ENCODE measurements around the gene KRT85.

Gene KRT85

DNA sequence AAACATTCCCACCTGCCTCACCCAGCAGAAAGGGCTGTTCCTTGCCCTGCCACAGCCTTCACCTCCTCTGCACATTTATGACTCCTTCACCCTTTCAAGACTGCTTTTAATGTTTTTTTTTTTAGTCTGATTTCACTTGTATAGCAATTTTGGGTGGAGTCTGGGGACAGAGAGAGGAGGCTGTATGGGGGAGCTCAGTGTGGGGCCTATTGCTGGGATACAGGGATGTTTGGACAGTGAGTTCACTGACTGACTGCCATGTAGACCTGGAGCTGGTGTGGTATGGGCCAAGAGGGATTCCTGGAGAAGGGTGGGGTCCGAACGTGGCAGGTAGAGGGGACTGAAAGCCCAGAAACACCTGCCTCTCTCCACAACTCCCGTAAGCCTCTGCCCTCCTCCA lies 1.9 kb upstream of the KRT85 start:
- TF ChIP-seq, protein P1, sequence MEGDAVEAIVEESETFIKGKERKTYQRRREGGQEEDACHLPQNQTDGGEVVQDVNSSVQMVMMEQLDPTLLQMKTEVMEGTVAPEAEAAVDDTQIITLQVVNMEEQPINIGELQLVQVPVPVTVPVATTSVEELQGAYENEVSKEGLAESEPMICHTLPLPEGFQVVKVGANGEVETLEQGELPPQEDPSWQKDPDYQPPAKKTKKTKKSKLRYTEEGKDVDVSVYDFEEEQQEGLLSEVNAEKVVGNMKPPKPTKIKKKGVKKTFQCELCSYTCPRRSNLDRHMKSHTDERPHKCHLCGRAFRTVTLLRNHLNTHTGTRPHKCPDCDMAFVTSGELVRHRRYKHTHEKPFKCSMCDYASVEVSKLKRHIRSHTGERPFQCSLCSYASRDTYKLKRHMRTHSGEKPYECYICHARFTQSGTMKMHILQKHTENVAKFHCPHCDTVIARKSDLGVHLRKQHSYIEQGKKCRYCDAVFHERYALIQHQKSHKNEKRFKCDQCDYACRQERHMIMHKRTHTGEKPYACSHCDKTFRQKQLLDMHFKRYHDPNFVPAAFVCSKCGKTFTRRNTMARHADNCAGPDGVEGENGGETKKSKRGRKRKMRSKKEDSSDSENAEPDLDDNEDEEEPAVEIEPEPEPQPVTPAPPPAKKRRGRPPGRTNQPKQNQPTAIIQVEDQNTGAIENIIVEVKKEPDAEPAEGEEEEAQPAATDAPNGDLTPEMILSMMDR (conservative IDR thresholded peaks at IDR 0.05; ENCODE audit: control insufficient read depth, insufficient read depth, low read depth, low read length) = no peak
- H3K4me3 ChIP-seq (ENCODE audit: control insufficient read depth, low read depth, low read length) = no peak overlapping the region
- no peak for DNase-seq (ENCODE audit: low read depth)

DNA sequence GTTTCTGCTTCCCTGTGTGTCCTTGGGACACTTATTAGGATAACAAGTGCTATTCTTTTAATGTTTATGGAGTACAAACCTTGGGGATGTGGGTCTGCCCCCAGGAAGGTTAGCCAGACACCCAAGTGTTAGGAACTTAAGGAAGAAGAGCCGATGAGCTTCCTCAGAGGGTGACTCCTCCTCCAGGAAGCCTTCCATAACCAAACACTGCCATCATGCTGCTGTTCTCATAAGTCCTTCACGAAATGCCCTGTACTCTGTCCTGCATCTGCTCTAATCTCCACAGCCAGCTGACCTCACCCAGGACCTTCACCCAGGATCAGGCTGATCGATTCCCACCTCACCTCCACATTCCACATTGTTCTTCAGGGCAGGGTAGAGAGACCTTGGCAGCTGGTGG lies 1.2 kb upstream of the KRT85 start:
- TF ChIP-seq, protein P1 (conservative IDR thresholded peaks at IDR 0.05; ENCODE audit: control insufficient read depth, insufficient read depth, low read depth, low read length) = no peak
- DNase-seq (ENCODE audit: low read depth) = no peak
- no peak overlapping the region for H3K4me3 ChIP-seq (ENCODE audit: control insufficient read depth, low read depth, low read length)

GRCh38 chr12:52367876-52368275 lies 595 bp upstream of the KRT85 start:
- TF ChIP-seq, protein P1 (conservative IDR thresholded peaks at IDR 0.05; ENCODE audit: control insufficient read depth, insufficient read depth, low read depth, low read length) = no peak
- no peak overlapping the region for H3K4me3 ChIP-seq (ENCODE audit: control insufficient read depth, low read depth, low read length)
- DNase-seq (ENCODE audit: low read depth) = no peak

- DNase-seq (ENCODE audit: low read depth) = no peak
- TF ChIP-seq, protein P1 (conservative IDR thresholded peaks at IDR 0.05; ENCODE audit: control insufficient read depth, insufficient read depth, low read depth, low read length) = no peak
- no peak overlapping the region for H3K4me3 ChIP-seq (ENCODE audit: control insufficient read depth, low read depth, low read length)
Observed at GRCh38 chr12:52364901-52365489, 2.3 kb downstream of the KRT85 start.

GRCh38 chr12:52364061-52364460 lies 3.2 kb downstream of the KRT85 start:
- no peak for DNase-seq (ENCODE audit: low read depth)
- TF ChIP-seq, protein P1 (conservative IDR thresholded peaks at IDR 0.05; ENCODE audit: control insufficient read depth, insufficient read depth, low read depth, low read length) = no peak
- no peak overlapping the region for H3K4me3 ChIP-seq (ENCODE audit: control insufficient read depth, low read depth, low read length)

GRCh38 chr12:52363111-52363679 lies 4.1 kb downstream of the KRT85 start:
- H3K4me3 ChIP-seq (ENCODE audit: control insufficient read depth, low read depth, low read length) = no peak overlapping the region
- TF ChIP-seq, protein P1 (conservative IDR thresholded peaks at IDR 0.05; ENCODE audit: control insufficient read depth, insufficient read depth, low read depth, low read length) = no peak

More at GRCh38 chr12:52363111-52363679, 4.1 kb downstream of the KRT85 start:
- DNase-seq (ENCODE audit: low read depth) = no peak
